ENCODE measurements around the gene FBXL5. TPM values are rescaled to one million over a fixed set of nuclear protein-coding genes. Genes with fewer than 3 reads are reported as not detected.

Gene FBXL5
- total RNA-seq, 4 donors from 2014 or later = 58.7 to 104 (median 99.4) TPM

- Histone ChIP-seq H3K9me3 (no peaks in the 10 kb centered on the region), H3K4me3 (no peak overlapping the region), H3K27ac (peak overlapping the region in 1 of 4 donors; percentile 3), H3K27me3 (no peaks in the 10 kb centered on the region), H3K4me1 (peaks cover 0 to 8% (median 0%) of the 10 kb centered on the region in 4 donors), H3K36me3 (no peaks in the 10 kb centered on the region)
- DNase-seq = peak in 2 of 3 donors; percentile 64 to 78
- TF ChIP-seq POLR2A (IDR thresholded peaks at IDR 0.05) (peak in 1 of 2 donors; percentile 13), CTCF (IDR thresholded peaks at IDR 0.05) (no peak)
Observed at GRCh38 chr4:15557786-15558550, 97.2 kb downstream of the FBXL5 start.

- no peaks in the 10 kb centered on the region for H3K9me3 ChIP-seq
- no peak overlapping the region for H3K4me3 ChIP-seq
- TF ChIP-seq POLR2A (IDR thresholded peaks at IDR 0.05) (no peak), CTCF (IDR thresholded peaks at IDR 0.05) (no peak)
- peaks cover 0 to 8% (median 0%) of the 10 kb centered on the region in 4 donors for H3K4me1 ChIP-seq
- H3K27ac ChIP-seq = no peak overlapping the region
- no peaks in the 10 kb centered on the region for H3K27me3 ChIP-seq
- no peaks in the 10 kb centered on the region for H3K36me3 ChIP-seq
- DNase-seq = no peak
Observed at GRCh38 chr4:15556511-15557092, 98.6 kb downstream of the FBXL5 start.

Other genes starting within 250 kb of the FBXL5 start
- gene C1QTNF7, start 227.3 kb downstream of the FBXL5 start, total RNA-seq = 1 to 10 TPM; 1.2 to 5.0 (median 2.7) TPM
- gene CC2D2A, start 185.5 kb downstream of the FBXL5 start, total RNA-seq = 10 to 100 TPM in 1 of 4 donors, 1 to 10 TPM in 3; 7.3 to 45.4 (median 8.9) TPM
- gene FAM200B, start 26.5 kb upstream of the FBXL5 start, total RNA-seq = 10 to 100 TPM; 15.1 to 59.4 (median 33.9) TPM
- 10 to 100 TPM in 3 of 4 donors, 1 to 10 TPM in 1; 7.4 to 62.5 (median 40.2) TPM for gene BST1, start 47.7 kb upstream of the FBXL5 start, total RNA-seq
- 10 to 100 TPM in 1 of 4 donors, 1 to 10 TPM in 3; 2.1 to 19.0 (median 3.9) TPM for gene CD38, start 123.0 kb upstream of the FBXL5 start, total RNA-seq

All from Peyer's patch (tissue), 4 donors.